Uterine smooth muscle cell (primary cell): ENCODE measurements around the gene CFHR5. TPM values are rescaled to one million over a fixed set of nuclear protein-coding genes. Genes with fewer than 3 reads are reported as not detected.

Experiments used
- total RNA-seq: library from RNA; depleted of rRNA; stranded (reverse); fragments of >200 nt; gene quantifications from 2 replicates; pipeline ENCODE4 v1.2.3, GENCODE V29; 2014

The CFHR5 gene
- total RNA-seq: not detected in 2 replicates

DNA sequence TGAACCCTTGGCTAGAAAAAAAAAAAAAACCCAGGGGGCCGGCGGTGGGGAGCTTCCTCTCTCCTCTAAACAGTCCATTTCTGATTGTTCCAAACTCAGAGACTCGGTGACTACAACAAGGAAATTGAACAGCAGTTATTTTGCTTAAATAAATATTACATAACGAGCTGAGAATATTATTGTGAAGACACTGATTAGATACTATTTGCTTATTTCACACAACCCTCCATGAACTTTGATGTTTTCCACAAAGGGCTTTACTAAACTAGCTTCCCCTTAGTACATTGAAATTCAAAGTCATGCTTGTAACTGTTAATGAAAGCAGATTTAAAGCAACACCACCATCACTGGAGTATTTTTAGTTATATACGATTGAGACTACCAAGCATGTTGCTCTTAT lies at the start of gene CFHR5:
Gene CFHR5, plus strand, starts transcription at position 279 of the 400 bp plus-strand sequence. Its CDS starts 109 bp downstream, at position 388.

DNA sequence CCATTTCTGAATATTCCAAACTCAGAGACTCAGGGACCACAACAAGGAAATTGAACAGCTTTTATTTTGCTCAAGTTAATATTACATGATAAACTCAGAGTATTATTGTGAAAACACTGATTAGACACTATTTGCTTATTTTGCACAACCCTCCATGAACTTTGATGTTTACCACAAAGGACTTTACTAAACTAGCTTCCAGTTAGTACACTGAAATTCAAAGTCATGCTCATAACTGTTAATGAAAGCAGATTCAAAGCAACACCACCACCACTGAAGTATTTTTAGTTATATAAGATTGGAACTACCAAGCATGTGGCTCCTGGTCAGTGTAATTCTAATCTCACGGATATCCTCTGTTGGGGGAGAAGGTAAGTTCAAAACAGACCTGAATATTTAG lies 33.8 kb upstream of the CFHR5 start, which contains the start of gene CFHR2:
Gene CFHR2, plus strand, starts transcription at position 171 of the 400 bp plus-strand sequence. Its CDS starts 143 bp downstream, at position 314.

Other genes with a start within 250 kb of the CFHR5 start
- gene CFHR3, start 202.7 kb upstream of the CFHR5 start, total RNA-seq: not detected in 2 replicates
- 0.11 and 0.25 TPM in 2 replicates for gene CFHR1, start 157.8 kb upstream of the CFHR5 start, total RNA-seq
- gene CFHR4, start 89.5 kb upstream of the CFHR5 start, total RNA-seq: not detected in 2 replicates
- not detected in 2 replicates for gene CFHR2, start 33.8 kb upstream of the CFHR5 start, total RNA-seq
- not detected in 2 replicates for gene F13B, start 89.7 kb downstream of the CFHR5 start, total RNA-seq
- gene ASPM, start 169.1 kb downstream of the CFHR5 start, total RNA-seq: 25.4 and 108 TPM in 2 replicates
- 21.6 and 24.9 TPM in 2 replicates for gene ZBTB41, start 223.7 kb downstream of the CFHR5 start, total RNA-seq